ENCODE results near the gene ACVR1B.

The ACVR1B gene

GRCh38 chr12:52023182-52023975, 71.9 kb downstream of the ACVR1B start:
- peak; percentile 89 for DNase-seq (ENCODE audit: low spot score)

DNA sequence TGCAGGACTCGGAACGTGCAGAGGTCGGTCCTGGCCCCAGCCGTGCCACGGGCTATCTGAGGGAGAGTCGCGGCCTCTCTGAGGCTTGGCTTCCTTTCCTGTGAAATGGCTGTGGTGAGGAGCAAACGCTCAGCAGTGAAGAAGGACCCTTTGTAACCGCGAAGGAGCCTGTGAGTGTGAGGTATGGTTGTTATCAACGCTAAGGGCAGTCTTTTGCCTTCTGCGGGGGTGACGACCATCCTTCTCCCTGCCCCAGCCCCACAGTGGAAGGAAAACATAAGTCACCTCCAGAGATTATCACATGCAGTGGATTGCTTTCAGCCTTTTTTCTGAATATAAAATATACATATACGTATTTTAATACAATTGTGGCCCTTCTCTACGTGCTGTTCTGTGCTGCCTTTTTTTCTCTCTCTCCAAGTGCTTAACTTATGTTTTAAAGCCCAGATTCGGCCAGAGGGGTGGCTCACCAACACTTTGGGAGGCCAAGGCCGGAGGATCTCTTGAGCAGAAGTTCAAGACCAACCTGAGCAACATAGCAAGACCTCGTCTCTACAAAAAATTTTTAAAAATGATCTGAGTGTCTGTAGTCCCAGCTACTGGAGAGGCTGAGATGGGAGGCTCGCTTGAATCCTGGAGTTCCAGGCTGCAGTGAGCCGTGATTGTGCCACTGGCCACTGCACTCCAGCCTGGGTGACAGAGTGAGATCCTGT, 72.6 kb downstream of the ACVR1B start:
- DNase-seq (ENCODE audit: low spot score): no peak

DNA sequence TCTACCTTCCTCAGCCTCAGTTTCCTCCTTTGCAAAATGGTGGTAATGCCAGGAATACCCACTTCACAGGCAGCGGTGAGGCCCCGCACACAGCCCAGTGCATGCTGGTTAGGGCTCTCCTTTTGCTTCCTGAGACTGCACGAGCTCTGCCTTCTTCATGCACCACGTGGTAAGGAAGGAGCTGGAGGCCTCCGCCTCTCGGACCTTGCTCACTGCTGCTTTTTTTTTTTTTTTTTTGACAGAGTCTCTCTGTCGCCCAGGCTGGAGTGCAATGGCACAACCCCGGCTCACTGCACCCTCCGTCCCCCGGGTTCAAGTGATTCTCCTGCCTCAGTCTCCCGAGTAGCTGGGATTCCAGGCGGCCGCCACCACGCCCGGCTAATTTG, 73.3 kb downstream of the ACVR1B start:
- peak; percentile 43 for DNase-seq (ENCODE audit: low spot score)

- DNase-seq (ENCODE audit: low spot score): no peak
Observed at GRCh38 chr12:52026263-52026662, 74.8 kb downstream of the ACVR1B start.

- no peak for DNase-seq (ENCODE audit: low spot score)
Observed at GRCh38 chr12:52027085-52027843, 75.8 kb downstream of the ACVR1B start.

DNA sequence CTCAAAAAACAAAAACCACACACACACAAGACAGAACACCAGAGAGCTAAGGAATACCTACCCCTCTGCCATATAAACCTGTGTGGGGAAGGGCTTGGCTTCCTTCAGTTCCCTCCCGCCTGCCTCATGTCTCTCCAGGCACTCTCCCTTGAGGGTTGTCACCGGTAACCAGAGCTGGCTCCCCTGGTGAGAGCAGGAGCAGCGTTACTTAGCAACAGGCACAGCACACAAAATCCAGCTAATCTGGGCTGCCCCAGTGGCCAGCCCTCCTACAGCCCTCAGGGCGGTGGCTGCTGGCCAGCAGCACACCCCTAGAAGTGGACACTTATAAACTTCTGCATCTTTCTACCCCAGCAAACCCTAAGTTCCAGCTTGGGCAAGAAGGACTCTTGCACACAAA, 78.2 kb downstream of the ACVR1B start:
- no peak for DNase-seq (ENCODE audit: low spot score)

DNA sequence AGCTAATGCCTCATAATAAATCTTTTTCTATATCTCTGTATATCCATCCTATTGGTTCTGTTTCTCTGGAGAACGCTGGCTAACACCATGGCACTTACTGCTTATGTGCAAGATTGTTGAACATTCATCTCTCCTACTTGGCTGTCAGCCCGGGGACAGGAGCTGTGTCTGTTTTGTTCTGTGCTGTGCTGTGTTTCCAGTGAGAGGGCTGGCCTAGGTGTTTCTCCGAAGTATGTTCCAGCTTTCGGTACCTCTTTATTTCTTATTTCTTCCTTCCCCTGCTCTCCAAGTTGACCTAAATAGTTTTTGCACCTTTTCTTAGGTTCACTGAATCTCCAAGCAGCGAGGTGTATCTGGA, 80.9 kb downstream of the ACVR1B start:
- DNase-seq (ENCODE audit: low spot score): no peak

- peak; percentile 84 for DNase-seq (ENCODE audit: low spot score)
Observed at GRCh38 chr12:52032804-52033445, 81.4 kb downstream of the ACVR1B start.

GRCh38 chr12:52033446-52034140, 82.1 kb downstream of the ACVR1B start:
- no peak for DNase-seq (ENCODE audit: low spot score)

DNA sequence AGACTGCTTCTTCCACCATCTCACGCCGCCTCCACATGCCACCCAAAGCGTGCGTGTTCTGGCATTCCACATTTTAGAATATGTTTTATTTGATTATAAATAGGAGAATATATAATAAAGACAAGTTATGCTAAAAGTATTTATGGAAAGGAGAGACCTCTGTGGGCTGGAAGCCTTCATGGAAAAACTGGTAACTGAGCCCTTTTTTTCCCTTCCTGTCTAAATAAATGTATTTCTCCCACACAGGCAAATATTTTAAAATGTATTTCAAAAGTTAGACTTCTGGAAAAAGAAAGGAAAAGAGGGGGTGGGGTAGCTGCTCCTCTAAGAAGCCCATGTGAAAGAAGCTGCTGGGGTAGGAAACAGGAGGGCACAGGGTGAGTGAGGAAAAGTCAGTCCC, 83.7 kb downstream of the ACVR1B start:
- DNase-seq (ENCODE audit: low spot score): no peak

- DNase-seq (ENCODE audit: low spot score): no peak
Observed at GRCh38 chr12:52035926-52036325, 84.4 kb downstream of the ACVR1B start.

GRCh38 chr12:52036587-52037171, 85.2 kb downstream of the ACVR1B start:
- DNase-seq (ENCODE audit: low spot score): peak; percentile 73

GRCh38 chr12:52037248-52037861, 85.9 kb downstream of the ACVR1B start:
- no peak for DNase-seq (ENCODE audit: low spot score)

DNA sequence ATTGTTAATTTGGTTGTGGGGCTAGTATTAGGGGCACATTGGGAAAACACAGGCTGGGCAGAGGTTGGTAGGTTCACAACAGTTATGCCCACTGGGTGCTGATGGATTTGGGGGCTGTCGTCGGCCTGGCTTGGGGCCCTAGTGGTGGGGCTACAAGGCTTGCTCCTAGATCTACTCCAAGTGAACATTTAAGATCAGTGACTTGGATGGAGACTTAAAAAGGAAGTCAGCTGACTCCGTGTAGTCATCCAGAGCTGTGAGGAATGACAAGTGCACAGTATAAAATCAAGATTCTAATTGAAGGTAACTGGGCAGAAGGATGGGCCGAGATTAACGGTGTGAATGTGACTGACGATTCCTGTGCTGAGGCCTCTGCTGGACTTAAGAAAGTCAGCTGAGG, 86.9 kb downstream of the ACVR1B start:
- DNase-seq (ENCODE audit: low spot score): no peak

GRCh38 chr12:52041035-52041434, 89.5 kb downstream of the ACVR1B start:
- no peak for DNase-seq (ENCODE audit: low spot score)

DNA sequence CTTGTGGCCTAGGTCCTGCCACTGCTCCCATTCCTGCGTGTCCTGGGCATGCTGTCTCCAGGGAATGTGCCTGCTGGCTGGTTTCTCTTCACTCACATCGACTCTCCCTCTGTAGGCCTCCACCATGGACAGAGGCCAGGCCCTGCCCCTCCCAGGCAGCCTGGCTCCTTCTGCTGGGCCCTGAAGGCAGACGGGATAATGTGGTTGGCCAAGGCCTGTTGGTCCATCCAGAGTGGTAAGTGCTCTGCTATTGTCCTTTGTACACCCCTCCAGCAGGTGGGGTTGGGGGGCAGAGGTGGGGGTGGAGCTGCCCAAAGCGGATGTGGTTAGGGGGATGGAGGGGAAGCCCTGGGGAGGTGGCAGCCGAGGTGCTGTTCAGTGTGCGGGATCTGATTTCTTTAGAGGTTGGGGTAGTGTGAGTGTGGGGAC, 90.2 kb downstream of the ACVR1B start:
- DNase-seq (ENCODE audit: low spot score): peak; percentile 64

DNA sequence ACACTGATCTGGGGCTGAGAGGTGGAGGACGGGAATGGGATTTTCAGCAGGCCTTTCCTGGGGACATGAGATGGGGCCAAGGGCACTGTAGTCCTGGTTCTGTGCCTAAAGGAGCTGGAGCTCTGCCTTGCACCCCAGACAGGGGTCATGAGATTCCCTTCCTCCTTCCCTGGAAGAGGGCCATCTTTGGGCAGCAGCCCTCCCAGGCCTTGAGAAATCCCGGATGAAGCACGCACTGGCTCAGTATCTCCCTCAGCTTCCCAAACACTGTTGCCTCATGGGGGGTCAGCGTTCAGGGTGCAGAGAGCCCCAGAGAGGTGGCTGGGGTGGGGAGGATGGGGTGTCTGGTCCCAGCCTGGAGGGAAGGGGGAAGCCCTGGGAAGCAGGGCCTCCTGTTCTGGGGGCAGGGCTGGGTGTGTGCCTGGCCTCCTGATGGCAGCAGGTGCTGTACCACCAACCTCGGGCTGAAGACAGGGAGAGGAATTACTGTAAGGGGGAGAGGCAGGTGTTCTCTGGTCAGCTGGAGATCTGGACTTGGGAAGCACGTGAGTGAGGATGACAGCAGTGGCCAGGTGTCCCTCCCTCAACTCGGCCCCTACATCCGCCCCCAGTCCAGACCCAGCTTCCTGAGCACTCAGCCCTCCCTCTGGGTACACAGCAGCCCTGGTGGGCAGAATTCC, 91.3 kb downstream of the ACVR1B start:
- DNase-seq (ENCODE audit: low spot score): no peak

DNA sequence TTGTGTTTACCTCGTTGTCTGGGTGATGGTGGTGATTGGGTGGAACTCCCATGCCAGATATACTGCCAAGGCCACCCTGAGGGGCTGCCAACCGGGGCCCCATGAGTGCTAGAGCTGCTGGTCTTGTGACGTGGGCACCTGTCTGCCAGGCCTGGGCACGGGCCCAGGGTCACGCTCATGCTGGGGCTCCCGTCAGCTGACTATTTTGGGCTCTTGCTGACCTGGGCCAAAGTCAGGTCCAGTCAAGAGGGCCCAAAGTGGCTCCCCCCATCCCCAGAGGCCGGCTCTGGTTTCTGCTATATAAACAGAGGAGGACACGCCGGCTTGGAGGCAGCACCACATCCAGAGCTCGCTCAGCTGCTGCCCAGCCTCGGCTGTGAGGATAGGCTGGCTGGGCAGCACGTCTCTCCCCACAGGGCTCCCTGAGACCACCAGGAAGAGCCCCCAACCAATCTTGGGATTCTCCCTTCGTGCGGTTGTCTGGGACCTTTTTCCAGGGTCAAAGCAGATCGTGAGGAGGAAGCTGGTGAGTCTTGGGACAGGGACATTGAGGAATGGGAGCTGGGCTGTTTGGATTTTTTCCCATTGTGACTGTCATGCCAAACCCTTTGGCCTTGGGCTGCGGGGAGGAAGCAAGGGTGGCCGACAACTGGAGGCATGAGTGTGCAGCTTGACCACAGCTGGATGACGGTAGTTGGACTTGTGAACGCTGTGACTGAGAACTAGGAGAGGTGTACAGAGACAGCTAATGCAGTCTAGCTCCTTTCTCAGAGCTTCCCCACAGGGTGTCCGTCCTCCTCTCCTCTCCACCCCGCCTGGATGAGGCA, 92.1 kb downstream of the ACVR1B start:
- DNase-seq (ENCODE audit: low spot score): no peak

DNA sequence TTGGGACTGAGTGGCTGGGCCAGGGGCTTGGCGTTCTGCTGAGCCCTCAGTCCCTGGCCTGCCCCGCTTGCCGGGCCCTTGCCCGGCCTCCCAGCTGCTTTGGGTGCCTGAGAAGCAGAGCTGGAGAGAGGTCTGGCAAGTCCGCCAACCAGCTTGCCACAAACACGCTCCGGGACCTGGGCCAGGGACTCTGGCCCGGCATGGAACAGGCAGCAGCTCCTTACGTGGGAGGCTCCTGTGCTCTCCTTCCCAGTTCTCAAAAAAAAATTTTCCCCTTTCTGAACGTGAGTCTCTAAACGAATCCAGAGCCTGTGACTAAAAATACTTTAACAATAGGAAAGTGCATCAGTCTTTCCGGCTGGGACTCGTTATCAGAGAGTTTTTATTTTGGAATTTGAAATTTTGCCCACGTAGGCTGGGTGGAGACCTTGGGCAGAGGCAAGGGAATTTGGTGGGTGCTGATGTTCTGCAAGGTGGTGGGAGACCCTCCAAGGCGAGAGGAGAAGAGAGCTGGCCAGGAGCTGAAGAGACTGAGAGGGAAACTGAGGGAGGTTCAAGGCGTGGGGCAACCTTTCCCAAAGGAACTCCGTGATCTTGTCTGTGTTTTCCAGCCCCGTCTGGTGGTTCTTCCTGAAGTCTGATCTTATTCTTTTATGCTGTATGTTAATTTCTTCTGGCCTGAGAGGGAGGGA, 92.9 kb downstream of the ACVR1B start:
- no peak for DNase-seq (ENCODE audit: low spot score)

Data from CD4-positive, alpha-beta T cell treated with Interleukin-2 at 100 ng/mL for 4 hours (primary cell).